ENCODE measurements around the gene CACNA2D2. TPM values are rescaled to one million over a fixed set of nuclear protein-coding genes. Genes with fewer than 3 reads are reported as not detected.

CACNA2D2 gene
- total RNA-seq, 4 donors from 2014 or later: 0.31 to 1.7 (median 0.66) TPM

- Histone ChIP-seq H3K4me3 (no peak overlapping the region), H3K9me3 (no peaks in the 10 kb centered on the region), H3K36me3 (peaks cover 0 to 46% of the 10 kb centered on the region in 2 donors), H3K4me1 (peaks cover 0 to 71% (median 31%) of the 10 kb centered on the region in 3 donors), H3K27ac (peak overlapping the region; percentile 9 to 99 (median 86)), H3K27me3 (no peaks in the 10 kb centered on the region)
- ATAC-seq: peak; percentile 22
- WGBS, 2 donors (ENCODE audit: low coverage in 1 of 2): 43 to 70% methylated on average over 2 to 7 of the region's 12 CpGs
- TF ChIP-seq CTCF (IDR thresholded peaks at IDR 0.05) (no peak), POLR2AphosphoS5 (IDR thresholded peaks at IDR 0.05) (no peak), POLR2A (IDR thresholded peaks at IDR 0.05) (no peak), EP300 (IDR thresholded peaks at IDR 0.05) (no peak)
Measured at GRCh38 chr3:50333744-50334328, 169.6 kb downstream of the CACNA2D2 start.

GRCh38 chr3:50331364-50331907 lies 172.0 kb downstream of the CACNA2D2 start:
- Histone ChIP-seq H3K4me3 (no peak overlapping the region), H3K27ac (no peak overlapping the region), H3K9me3 (no peaks in the 10 kb centered on the region), H3K27me3 (no peaks in the 10 kb centered on the region), H3K36me3 (peaks cover 0 to 52% of the 10 kb centered on the region in 2 donors), H3K4me1 (peaks cover 0 to 74% (median 37%) of the 10 kb centered on the region in 3 donors)
- 90 to 92% methylated on average over 4 to 12 of the region's 19 CpGs for WGBS, 2 donors (ENCODE audit: low coverage in 1 of 2)
- TF ChIP-seq POLR2A (IDR thresholded peaks at IDR 0.05): no peak
- TF ChIP-seq POLR2AphosphoS5 (IDR thresholded peaks at IDR 0.05): no peak
- no peak for TF ChIP-seq EP300 (IDR thresholded peaks at IDR 0.05)
- no peak for TF ChIP-seq CTCF (IDR thresholded peaks at IDR 0.05)
- no peak for ATAC-seq

GRCh38 chr3:50330330-50330729 lies 173.1 kb downstream of the CACNA2D2 start:
- peaks cover 0 to 63% of the 10 kb centered on the region in 2 donors for H3K36me3 ChIP-seq
- ATAC-seq: no peak
- H3K4me1 ChIP-seq: peaks cover 0 to 74% (median 28%) of the 10 kb centered on the region in 3 donors
- no peaks in the 10 kb centered on the region for H3K9me3 ChIP-seq
- H3K27me3 ChIP-seq: no peaks in the 10 kb centered on the region
- H3K4me3 ChIP-seq: no peak overlapping the region
- 60 to 83% methylated on average over 1 to 2 of the region's 10 CpGs for WGBS, 2 donors (ENCODE audit: low coverage in 1 of 2)
- H3K27ac ChIP-seq: no peak overlapping the region
- TF ChIP-seq POLR2A (IDR thresholded peaks at IDR 0.05): no peak
- no peak for TF ChIP-seq POLR2AphosphoS5 (IDR thresholded peaks at IDR 0.05)
- TF ChIP-seq EP300 (IDR thresholded peaks at IDR 0.05): no peak
- no peak for TF ChIP-seq CTCF (IDR thresholded peaks at IDR 0.05)

- peak; percentile 92 for ATAC-seq
- TF ChIP-seq EP300 (IDR thresholded peaks at IDR 0.05) (no peak), POLR2A (IDR thresholded peaks at IDR 0.05) (peak; percentile 70 to 78), POLR2AphosphoS5 (IDR thresholded peaks at IDR 0.05) (peak; percentile 85), CTCF (IDR thresholded peaks at IDR 0.05) (peak in 3 of 4 experiments; percentile 9 to 12 (median 11))
- H3K4me1 ChIP-seq: peaks cover 0 to 74% (median 19%) of the 10 kb centered on the region in 3 donors
Measured at GRCh38 chr3:50327943-50328691, 175.3 kb downstream of the CACNA2D2 start, which contains the start of gene TUSC2. Gene TUSC2, minus strand, starts transcription at chr3:50328223. Its CDS starts 124 bp downstream, at chr3:50328099.

More at GRCh38 chr3:50327943-50328691, 175.3 kb downstream of the CACNA2D2 start, which contains the start of gene TUSC2:
- no peaks in the 10 kb centered on the region for H3K27me3 ChIP-seq
- peak within 1 kb of the TSS; percentile 91 to 100 for H3K4me3 ChIP-seq
- no peaks in the 10 kb centered on the region for H3K9me3 ChIP-seq
- WGBS, 2 donors (ENCODE audit: low coverage in 1 of 2): 14 to 22% methylated on average over 1 to 4 of the region's 55 CpGs
- H3K36me3 ChIP-seq: peaks cover 0 to 61% of the 10 kb centered on the region in 2 donors
- H3K27ac ChIP-seq: peak within 1 kb of the TSS; percentile 80 to 93 (median 90)
